Activated CD8-positive, alpha-beta memory T cell treated with anti-CD3 and anti-CD28 coated beads, Interleukin-2, amount 10 ng/mL, durations not matched to agents 7 days and 5 days (primary cell): ENCODE measurements around the gene S1PR3. TPM values are rescaled to one million over a fixed set of nuclear protein-coding genes. Genes with fewer than 3 reads are reported as not detected.

Experiments used
- ATAC-seq: fragments of 150-1000 bp; cut with Tn5 transposase; one replicate; pipeline ENCODE4 v1.10.0; 2021; ENCODE audit warnings: moderate library complexity
- CTCF ChIA-PET: fragments of 350-600 bp; sonication (Branson Sonifier 250); formaldehyde crosslinking; loops from one replicate; lab custom pipeline; 2021; ENCODE audit warnings: antibody characterized with exemption; lab: Charles Lee
- DNase-seq: peaks from one replicate; pipeline ENCODE4 v3.0.0-alpha.2; 2020
- H3K27ac Mint-ChIP-seq: one replicate; pipeline ENCODE4 v1.8.0; 2021; ENCODE audit warnings: mild to moderate bottlenecking, mixed read lengths
- H3K27me3 Mint-ChIP-seq: one replicate; pipeline ENCODE4 v1.8.0; 2021; ENCODE audit warnings: mixed read lengths
- H3K36me3 Mint-ChIP-seq: one replicate; pipeline ENCODE4 v1.8.0; 2021; ENCODE audit warnings: mild to moderate bottlenecking, mixed read lengths
- H3K4me1 Mint-ChIP-seq: one replicate; pipeline ENCODE4 v1.8.0; 2021; ENCODE audit warnings: mixed read lengths
- H3K4me3 Mint-ChIP-seq: one replicate; pipeline ENCODE4 v1.8.0; 2021; ENCODE audit warnings: mild to moderate bottlenecking, moderate library complexity, mixed read lengths
- H3K9me3 Mint-ChIP-seq: one replicate; pipeline ENCODE4 v1.8.0; 2022; ENCODE audit warnings: low read depth, mixed read lengths
- total RNA-seq, 2 experiments: library from RNA; stranded (reverse); gene quantifications; one replicate each; pipeline ENCODE4 v1.2.3, GENCODE V29; 2021

S1PR3 gene
- total RNA-seq, 2 experiments from 2014 or later = 0.05 to 0.06 TPM

DNA sequence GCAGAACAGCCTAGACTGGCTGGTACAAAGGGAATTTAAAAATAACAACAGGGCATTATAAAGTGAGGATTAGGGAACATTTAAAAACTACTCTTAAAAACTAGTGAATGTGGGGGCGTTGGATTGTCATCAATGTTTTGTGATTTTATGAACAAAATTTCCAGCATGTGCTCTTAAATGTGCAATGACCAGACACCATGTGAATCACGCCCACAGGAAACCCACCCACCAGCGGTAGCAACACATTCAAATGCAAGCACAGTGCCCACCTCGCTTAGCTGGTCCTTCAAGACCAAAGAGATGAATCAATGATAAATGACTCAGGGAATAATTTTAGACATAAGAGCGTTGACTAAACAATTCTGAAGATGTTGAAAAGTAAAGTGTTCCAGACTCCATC lies 40.9 kb downstream of the S1PR3 start:
- CTCF ChIA-PET = interaction anchor here (1.2 kb wide), 1 partner anchor 31 kb away, joined by 3 read pairs; no protein-coding TSS in a partner anchor
- ATAC-seq (no peak), DNase-seq (no peak)
- Mint-ChIP-seq H3K27ac (no peak overlapping the region), H3K9me3 (peaks cover 5% of the 10 kb centered on the region), H3K4me3 (no peak overlapping the region), H3K27me3 (peaks cover 22% of the 10 kb centered on the region), H3K4me1 (no peaks in the 10 kb centered on the region), H3K36me3 (no peaks in the 10 kb centered on the region)

DNA sequence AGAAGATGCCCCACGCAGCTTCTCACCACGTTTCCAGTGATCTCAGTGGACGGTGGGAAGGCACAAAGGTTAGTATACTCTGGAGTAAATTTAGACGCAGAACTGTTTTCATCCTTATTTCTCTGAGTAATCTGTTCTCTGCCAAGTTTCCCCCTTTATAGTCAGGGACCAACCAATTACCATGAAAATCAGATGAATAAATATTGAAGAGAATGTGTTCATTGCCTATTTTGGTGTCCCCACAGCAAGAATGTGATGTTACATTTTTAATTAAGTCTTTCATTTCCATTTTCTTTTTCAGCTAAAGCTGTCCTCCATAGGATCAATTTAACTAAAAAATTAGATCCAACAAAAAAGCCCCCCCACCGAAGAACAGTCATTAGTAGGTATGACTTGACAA lies 41.4 kb downstream of the S1PR3 start:
- Mint-ChIP-seq H3K27me3 (peaks cover 21% of the 10 kb centered on the region), H3K9me3 (peaks cover 5% of the 10 kb centered on the region), H3K4me3 (no peak overlapping the region), H3K27ac (no peak overlapping the region), H3K36me3 (no peaks in the 10 kb centered on the region), H3K4me1 (no peaks in the 10 kb centered on the region)
- DNase-seq = no peak
- no peak for ATAC-seq
- CTCF ChIA-PET = interaction anchor here (0.9 kb wide), 1 partner anchor 595 kb away, joined by 3 read pairs; no protein-coding TSS in a partner anchor

DNA sequence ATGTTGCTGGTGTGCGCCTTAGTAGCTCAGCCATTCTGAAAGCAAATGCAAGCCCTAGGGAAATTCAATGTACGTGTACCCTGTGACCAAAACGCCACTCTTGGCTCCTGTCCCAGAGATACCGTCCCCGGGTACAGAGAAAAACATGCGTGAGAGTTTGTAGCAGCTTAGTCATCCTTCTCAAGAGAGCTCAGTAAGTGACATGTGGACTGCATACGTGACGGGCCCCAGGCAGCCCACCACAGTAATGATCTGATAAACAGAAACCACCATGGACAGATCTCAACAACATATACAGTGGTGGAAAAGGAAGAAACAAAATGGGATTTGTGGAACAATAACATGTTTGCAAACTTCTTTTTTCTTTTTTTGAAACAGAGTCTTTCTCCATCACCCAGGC lies 45.1 kb downstream of the S1PR3 start:
- no peaks in the 10 kb centered on the region for H3K9me3 Mint-ChIP-seq
- H3K27ac Mint-ChIP-seq = no peak overlapping the region
- no peaks in the 10 kb centered on the region for H3K4me1 Mint-ChIP-seq
- DNase-seq = no peak
- CTCF ChIA-PET = no interaction called here
- no peak overlapping the region for H3K4me3 Mint-ChIP-seq
- no peaks in the 10 kb centered on the region for H3K36me3 Mint-ChIP-seq
- H3K27me3 Mint-ChIP-seq = peaks cover 15% of the 10 kb centered on the region
- ATAC-seq = no peak

DNA sequence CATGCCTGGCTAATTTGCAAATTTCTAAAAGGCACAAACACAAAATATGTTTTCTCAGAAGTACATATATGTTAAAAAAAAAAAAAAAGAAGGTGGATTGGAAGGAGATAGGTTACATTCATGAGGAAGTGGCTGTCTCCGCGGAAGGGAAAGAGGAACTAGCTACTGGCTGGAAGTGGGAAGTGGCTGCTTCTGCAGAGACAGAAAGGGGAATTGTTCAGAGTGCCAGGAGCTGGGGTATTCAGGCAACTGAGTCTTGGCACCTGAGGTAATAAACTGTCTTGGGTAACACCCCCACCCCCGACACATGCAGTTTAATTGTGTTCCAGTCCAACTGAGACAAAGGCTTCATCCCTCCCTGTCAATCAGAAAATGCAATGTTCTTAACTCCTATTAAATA lies 45.6 kb downstream of the S1PR3 start:
- H3K4me3 Mint-ChIP-seq = no peak overlapping the region
- H3K27me3 Mint-ChIP-seq = peaks cover 13% of the 10 kb centered on the region
- H3K4me1 Mint-ChIP-seq = no peaks in the 10 kb centered on the region
- no peaks in the 10 kb centered on the region for H3K36me3 Mint-ChIP-seq
- DNase-seq = no peak
- no peak overlapping the region for H3K27ac Mint-ChIP-seq
- CTCF ChIA-PET = no interaction called here
- no peaks in the 10 kb centered on the region for H3K9me3 Mint-ChIP-seq
- ATAC-seq = no peak

DNA sequence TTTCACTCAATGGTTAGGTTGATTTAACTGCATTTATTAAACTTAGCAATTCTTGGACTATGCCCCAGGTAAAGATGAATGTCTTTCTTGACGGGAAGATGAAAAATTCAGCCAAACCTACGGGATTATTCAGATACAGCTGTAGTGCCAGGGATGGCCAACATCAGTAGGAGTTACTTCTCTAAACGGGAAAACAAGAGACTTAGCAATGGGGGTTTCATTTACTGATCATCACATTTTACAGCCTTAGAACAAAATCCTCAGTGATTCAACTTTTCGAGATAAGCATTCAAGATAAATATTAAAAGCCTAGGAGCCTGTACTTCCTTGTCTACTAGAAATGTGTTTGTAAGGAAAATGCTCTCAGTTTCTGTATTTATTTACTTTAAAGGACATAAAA lies 46.1 kb downstream of the S1PR3 start:
- Mint-ChIP-seq H3K4me1 (no peaks in the 10 kb centered on the region), H3K9me3 (no peaks in the 10 kb centered on the region), H3K36me3 (no peaks in the 10 kb centered on the region), H3K27ac (no peak overlapping the region), H3K4me3 (no peak overlapping the region), H3K27me3 (peaks cover 13% of the 10 kb centered on the region)
- no peak for DNase-seq
- CTCF ChIA-PET = no interaction called here
- ATAC-seq = no peak

DNA sequence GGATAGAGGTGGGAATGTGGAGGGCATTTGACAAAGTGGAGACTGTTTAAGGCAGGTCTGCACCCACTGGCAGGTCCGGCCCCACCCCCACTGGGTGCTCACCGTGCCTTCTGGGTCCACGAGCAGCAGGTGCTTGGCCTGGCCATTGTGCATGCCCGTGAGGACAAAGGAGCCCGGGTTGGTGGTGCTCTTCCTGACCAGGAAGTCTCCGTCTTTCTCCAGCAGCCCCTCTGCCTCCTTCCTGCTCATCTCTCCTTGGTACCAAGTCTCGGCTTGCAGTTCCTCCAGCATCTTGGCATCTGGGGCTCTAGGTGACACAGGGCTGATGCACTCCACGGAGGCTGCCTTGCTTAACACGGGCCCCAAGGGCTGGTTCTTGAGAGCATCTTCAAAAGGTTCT lies 46.6 kb downstream of the S1PR3 start:
- Mint-ChIP-seq H3K36me3 (no peaks in the 10 kb centered on the region), H3K27ac (no peak overlapping the region), H3K4me3 (no peak overlapping the region), H3K9me3 (no peaks in the 10 kb centered on the region), H3K4me1 (no peaks in the 10 kb centered on the region), H3K27me3 (peaks cover 13% of the 10 kb centered on the region)
- CTCF ChIA-PET = no interaction called here
- no peak for DNase-seq
- no peak for ATAC-seq

DNA sequence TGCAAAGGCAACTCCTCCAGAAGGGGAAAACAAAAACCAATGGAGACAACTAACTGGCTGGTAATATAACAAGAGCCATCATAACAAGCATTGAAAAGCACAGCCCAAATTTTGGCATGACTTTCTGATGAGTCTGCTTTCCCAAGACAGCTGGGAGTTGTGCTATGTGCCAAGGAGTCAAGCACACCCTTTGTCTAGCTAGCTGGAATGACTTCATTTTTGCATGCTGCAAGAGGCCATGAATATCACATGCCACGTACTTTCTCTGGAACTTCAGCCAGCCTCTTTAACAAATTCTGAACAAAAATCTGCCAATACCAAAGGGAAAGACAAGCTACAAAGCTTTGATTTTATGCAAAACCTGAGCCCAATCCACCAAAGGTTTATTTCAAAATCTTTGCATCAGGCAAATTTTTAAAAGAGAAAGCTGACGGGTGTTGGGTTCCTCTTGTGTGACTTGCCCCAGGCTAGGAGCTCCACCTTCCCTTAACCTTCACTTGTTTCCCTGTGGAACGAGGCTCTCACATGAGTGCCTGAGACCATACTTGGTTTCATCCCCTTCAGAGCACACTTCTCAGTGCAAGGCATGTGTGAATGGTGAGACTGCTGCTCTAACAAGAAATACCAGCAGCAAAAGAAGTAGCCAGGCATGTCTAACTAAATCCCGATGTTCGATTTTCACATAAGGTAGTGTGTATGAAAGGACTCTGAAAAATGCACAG lies 47.3 kb downstream of the S1PR3 start:
- CTCF ChIA-PET = no interaction called here
- no peak for ATAC-seq
- no peak overlapping the region for H3K4me3 Mint-ChIP-seq
- no peak overlapping the region for H3K27ac Mint-ChIP-seq
- H3K4me1 Mint-ChIP-seq = no peaks in the 10 kb centered on the region
- no peak for DNase-seq
- peaks cover 11% of the 10 kb centered on the region for H3K27me3 Mint-ChIP-seq
- no peaks in the 10 kb centered on the region for H3K9me3 Mint-ChIP-seq
- H3K36me3 Mint-ChIP-seq = no peaks in the 10 kb centered on the region

DNA sequence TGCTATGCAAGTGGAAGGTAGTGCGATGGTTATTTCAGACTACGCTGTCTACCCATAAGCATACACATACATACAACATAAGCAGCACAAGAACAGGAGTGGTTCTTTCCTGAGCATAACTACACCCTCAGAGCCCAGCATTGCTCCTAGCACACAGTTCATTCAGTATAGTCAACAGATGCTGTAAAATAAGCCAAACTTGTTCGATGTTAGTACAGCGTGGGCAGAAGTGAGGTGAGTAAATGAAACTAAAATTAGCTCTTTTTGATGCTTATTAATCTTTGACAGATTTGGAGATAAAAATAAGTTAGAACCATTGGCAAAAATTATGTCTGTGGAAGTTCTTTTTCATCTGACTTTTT lies 47.8 kb downstream of the S1PR3 start:
- Mint-ChIP-seq H3K4me3 (no peak overlapping the region), H3K27me3 (peaks cover 8% of the 10 kb centered on the region), H3K36me3 (no peaks in the 10 kb centered on the region), H3K9me3 (no peaks in the 10 kb centered on the region), H3K27ac (no peak overlapping the region), H3K4me1 (no peaks in the 10 kb centered on the region)
- DNase-seq (no peak), ATAC-seq (no peak)
- CTCF ChIA-PET = no interaction called here

DNA sequence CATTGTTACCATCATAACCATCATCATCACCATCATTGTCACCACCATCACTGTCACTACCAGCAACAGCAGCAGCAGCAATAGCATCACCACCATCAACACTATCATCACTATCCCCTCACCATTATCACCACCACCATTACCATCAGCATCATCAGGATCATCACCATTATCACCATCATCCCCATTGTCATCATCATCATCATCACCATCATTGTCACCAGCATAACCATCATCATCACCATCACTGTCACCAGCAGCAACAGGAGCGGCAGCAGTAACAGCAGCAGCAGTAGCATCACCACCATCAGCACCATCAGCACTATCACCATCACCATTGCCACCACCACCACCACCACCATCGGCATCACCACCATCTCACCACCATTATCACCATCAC lies 48.4 kb downstream of the S1PR3 start:
- CTCF ChIA-PET = no interaction called here
- H3K27me3 Mint-ChIP-seq = peaks cover 8% of the 10 kb centered on the region
- no peaks in the 10 kb centered on the region for H3K4me1 Mint-ChIP-seq
- H3K4me3 Mint-ChIP-seq = no peak overlapping the region
- DNase-seq (no peak), ATAC-seq (no peak)
- H3K36me3 Mint-ChIP-seq = no peaks in the 10 kb centered on the region
- H3K9me3 Mint-ChIP-seq = no peaks in the 10 kb centered on the region
- H3K27ac Mint-ChIP-seq = no peak overlapping the region

DNA sequence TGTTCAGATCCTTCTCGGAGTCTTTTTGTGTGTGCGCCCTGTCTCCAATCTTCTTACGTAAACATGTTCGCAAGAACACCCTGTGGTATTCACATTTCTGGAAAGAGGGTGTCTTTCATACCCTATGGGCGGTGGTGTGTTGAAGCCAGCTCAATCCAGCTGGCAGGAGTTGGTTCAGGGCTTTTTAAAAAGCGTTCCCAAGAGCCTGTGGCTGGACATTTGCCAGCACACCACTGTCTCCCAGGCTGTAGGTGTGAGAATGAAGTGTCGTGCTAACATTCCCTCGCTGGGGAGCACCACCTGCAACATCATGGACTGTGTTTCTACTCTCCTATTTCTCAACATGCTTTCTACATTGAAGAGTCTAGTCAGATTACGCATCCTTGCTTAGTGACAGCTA lies 51.7 kb downstream of the S1PR3 start:
- no peak for ATAC-seq
- H3K36me3 Mint-ChIP-seq = no peaks in the 10 kb centered on the region
- H3K9me3 Mint-ChIP-seq = no peaks in the 10 kb centered on the region
- no peak for DNase-seq
- no peaks in the 10 kb centered on the region for H3K4me1 Mint-ChIP-seq
- no peak overlapping the region for H3K27ac Mint-ChIP-seq
- peaks cover 5% of the 10 kb centered on the region for H3K27me3 Mint-ChIP-seq
- no peak overlapping the region for H3K4me3 Mint-ChIP-seq
- CTCF ChIA-PET = no interaction called here

DNA sequence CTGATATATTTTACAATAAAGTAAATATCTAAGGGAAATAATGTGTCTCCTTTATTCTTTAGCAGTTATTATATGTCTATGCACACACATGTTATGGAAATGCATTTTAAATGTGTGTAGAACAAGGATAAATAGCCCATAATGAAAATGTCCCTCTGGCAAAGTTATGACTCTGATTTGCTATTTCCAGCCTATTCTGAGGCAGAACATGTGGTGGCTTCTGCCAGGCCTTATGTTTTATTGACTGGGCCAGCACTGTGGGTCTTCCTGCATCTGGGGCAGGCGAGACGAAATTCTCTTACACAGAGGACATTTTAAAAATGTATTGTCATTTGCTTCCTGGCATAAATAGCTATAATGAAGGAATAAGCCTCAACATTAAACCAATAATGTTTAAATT lies 52.8 kb downstream of the S1PR3 start:
- Mint-ChIP-seq H3K27ac (no peak overlapping the region), H3K4me3 (no peak overlapping the region), H3K4me1 (no peaks in the 10 kb centered on the region), H3K9me3 (no peaks in the 10 kb centered on the region), H3K27me3 (peaks cover 7% of the 10 kb centered on the region), H3K36me3 (no peaks in the 10 kb centered on the region)
- DNase-seq (no peak), ATAC-seq (no peak)
- CTCF ChIA-PET = no interaction called here

DNA sequence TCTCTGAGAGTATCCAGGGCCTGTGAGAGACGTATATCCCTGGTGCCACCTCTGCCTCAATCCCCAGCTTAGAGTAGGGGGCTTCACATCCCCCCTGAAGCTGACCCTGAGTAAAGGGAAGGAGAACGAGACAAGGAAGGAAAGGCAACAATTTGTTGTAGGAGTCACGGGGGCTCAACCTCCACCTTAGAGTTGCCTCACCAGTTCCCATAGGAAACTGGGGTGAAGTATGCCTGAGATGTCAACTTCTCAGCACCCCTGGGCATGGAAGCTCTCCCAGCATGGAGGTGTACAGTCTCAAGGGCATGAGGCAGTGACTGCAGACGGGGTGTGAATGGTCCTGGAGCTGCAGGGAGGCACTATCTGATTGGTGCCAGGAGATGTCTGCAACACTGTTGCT lies 53.6 kb downstream of the S1PR3 start:
- no peak overlapping the region for H3K4me3 Mint-ChIP-seq
- H3K27me3 Mint-ChIP-seq = peaks cover 7% of the 10 kb centered on the region
- DNase-seq (no peak), ATAC-seq (no peak)
- CTCF ChIA-PET = no interaction called here
- no peaks in the 10 kb centered on the region for H3K36me3 Mint-ChIP-seq
- no peaks in the 10 kb centered on the region for H3K4me1 Mint-ChIP-seq
- H3K27ac Mint-ChIP-seq = no peak overlapping the region
- H3K9me3 Mint-ChIP-seq = no peaks in the 10 kb centered on the region

DNA sequence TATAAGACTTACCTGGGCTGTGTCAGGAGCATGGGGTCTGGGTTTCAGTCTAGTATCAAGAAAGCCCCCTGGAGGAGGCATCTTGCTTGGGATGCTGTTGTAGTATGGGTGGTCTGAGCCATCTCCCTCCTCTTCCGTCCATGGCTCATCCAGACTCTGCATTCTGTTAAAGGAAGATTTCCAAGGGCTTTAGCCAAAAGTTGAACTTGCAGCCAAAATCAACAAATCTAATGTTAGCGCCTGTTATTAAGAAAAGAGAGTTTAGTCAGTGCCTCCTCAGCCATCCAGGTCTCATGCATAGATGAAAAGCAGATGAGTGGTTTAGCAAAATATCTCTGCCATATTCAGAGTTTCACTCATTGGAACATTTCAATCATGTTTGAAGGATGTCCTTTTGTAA lies 55.6 kb downstream of the S1PR3 start:
- CTCF ChIA-PET = no interaction called here
- H3K36me3 Mint-ChIP-seq = no peaks in the 10 kb centered on the region
- no peaks in the 10 kb centered on the region for H3K4me1 Mint-ChIP-seq
- ATAC-seq (no peak), DNase-seq (no peak)
- no peak overlapping the region for H3K4me3 Mint-ChIP-seq
- no peaks in the 10 kb centered on the region for H3K9me3 Mint-ChIP-seq
- peaks cover 7% of the 10 kb centered on the region for H3K27me3 Mint-ChIP-seq
- H3K27ac Mint-ChIP-seq = no peak overlapping the region

DNA sequence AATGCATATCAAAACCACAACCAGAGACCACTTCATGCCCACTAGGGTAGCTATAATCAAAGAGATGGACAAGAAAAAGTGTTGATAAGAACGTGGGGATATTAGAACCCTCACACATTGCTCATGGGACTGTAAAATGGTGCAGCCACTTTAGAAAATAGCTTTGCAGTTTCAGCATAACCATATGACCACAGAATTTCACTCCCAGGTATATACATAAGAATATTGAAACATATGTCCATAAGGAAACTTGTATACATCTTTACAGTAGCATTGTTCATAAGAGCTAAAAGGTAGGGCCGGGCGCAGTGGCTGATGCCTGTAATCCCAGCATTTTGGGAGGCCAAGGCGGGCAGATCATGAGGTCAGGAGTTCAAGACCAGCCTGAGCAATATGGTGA lies 56.4 kb downstream of the S1PR3 start:
- ATAC-seq (no peak), DNase-seq (no peak)
- Mint-ChIP-seq H3K36me3 (no peaks in the 10 kb centered on the region), H3K4me3 (no peak overlapping the region), H3K9me3 (no peaks in the 10 kb centered on the region), H3K27ac (no peak overlapping the region), H3K4me1 (no peaks in the 10 kb centered on the region), H3K27me3 (peaks cover 7% of the 10 kb centered on the region)
- CTCF ChIA-PET = interaction anchor here (1.3 kb wide), 1 partner anchor 18 kb away, joined by 3 read pairs; no protein-coding TSS in a partner anchor
